Body of pancreas (tissue), 4 donors: ENCODE results near the gene ERVW-1. TPM values are rescaled to one million over a fixed set of nuclear protein-coding genes. Genes with fewer than 3 reads are reported as not detected.
"Not testable (repeated sequence)": the region's sequence is repeated elsewhere in the genome, so short reads cannot be mapped to it uniquely, and the experiment has no call there.

Experiments used
- ATAC-seq: fragments of 150-250 bp; one replicate; pipeline ENCODE4 v1.9.1; 2016
- DNase-seq, 4 donors: peaks; one replicate each; pipeline ENCODE4 v3.0.0-alpha.2; 2019
- H3K27ac ChIP-seq, 4 donors: fragments of 200-600 bp; sonication (generic); 1 replicate in 3 of 4; 2 replicates in 1 of 4; pipeline versions ENCODE4 v1.5.1 to v1.6.1; 2016 to 2019; ENCODE audit warnings: mild to moderate bottlenecking in 1 of 4, mixed read lengths in 1 of 4, moderate library complexity in 1 of 4
- H3K27me3 ChIP-seq, 2 donors: fragments of 200-600 bp; sonication (generic); one replicate each; pipeline ENCODE4 v1.6.0; 2016; ENCODE audit warnings: mild to moderate bottlenecking in 1 of 2
- H3K36me3 ChIP-seq, 2 donors: fragments of 200-600 bp; sonication (generic); replicated peaks in 1 of 2; 2 replicates each; pipeline ENCODE4 v1.5.1; 2016; ENCODE audit warnings: low read depth in 2 of 2; ENCODE audit not compliant: insufficient read depth in 1 of 2
- H3K4me1 ChIP-seq: fragments of 200-600 bp; sonication (generic); one replicate; pipeline ENCODE4 v1.6.0; 2016
- H3K4me3 ChIP-seq, 2 donors: fragments of 200-600 bp; sonication (generic); 1 replicate in 1 of 2; 2 replicates in 1 of 2; pipeline ENCODE4 v1.5.1; 2016 to 2019
- H3K9me3 ChIP-seq, 3 donors: fragments of 200-600 bp; sonication (generic); 1 replicate in 2 of 3; 2 replicates in 1 of 3; pipeline ENCODE4 v1.5.1; 2016
- CTCF ChIP-seq, 7 experiments: fragments of 450-650 bp in 4 of 7; fragments of 200-600 bp in 3 of 7; sonication (generic) in 3 of 7; IDR thresholded peaks; one replicate each; pipeline ENCODE4 v1.5.1; 2016 to 2019; ENCODE audit warnings: antibody characterized with exemption in 7 of 7
- POLR2A ChIP-seq, 3 donors: fragments of 450-650 bp; IDR thresholded peaks; one replicate each; pipeline ENCODE4 v1.6.1; 2016; ENCODE audit warnings: antibody characterized with exemption in 3 of 3, mild to moderate bottlenecking in 2 of 3
- WGBS, 2 donors: methylation state at CpG; one replicate each; pipeline ENCODE4 v1.1.5; 2017; 5-methylcytosine and 5-hydroxymethylcytosine counted together
- intact Hi-C: fragments of 100-400 bp; cut with DNase I; formaldehyde crosslinking; loops from one replicate; pipeline ENCODE4 v1.15.1; 2023
- total RNA-seq, 2 donors: library from RNA; depleted of rRNA; stranded (reverse); fragments of >200 nt; gene quantifications; one replicate each; pipeline ENCODE4 v1.1.0, GENCODE V29; 2016

Gene ERVW-1
- total RNA-seq: not detected

- H3K27me3 ChIP-seq, H3K27ac ChIP-seq, intact Hi-C loops, DNase-seq, H3K36me3 ChIP-seq, H3K9me3 ChIP-seq, H3K4me3 ChIP-seq, ATAC-seq: not testable (repeated sequence)
- peaks cover 14% of the 10 kb centered on the region for H3K4me1 ChIP-seq
- 89 to 94% methylated on average over 11 of the region's 11 CpGs for WGBS, 2 donors
Measured at GRCh38 chr7:92477681-92478080, at the start of gene ERVW-1. Gene ERVW-1 (minus strand): TSS chr7:92477946. CDS start chr7:92470381, 7,565 bp downstream.

GRCh38 chr7:92523110-92523509, 45.4 kb upstream of the ERVW-1 start:
- TF ChIP-seq CTCF (IDR thresholded peaks at IDR 0.05) (no peak), POLR2A (IDR thresholded peaks at IDR 0.05) (no peak)
- H3K9me3 ChIP-seq: no peaks in the 10 kb centered on the region
- ATAC-seq (no peak), DNase-seq (no peak)
- H3K4me1 ChIP-seq: peaks cover 14% of the 10 kb centered on the region
- intact Hi-C loops: no loop called here
- WGBS, 2 donors: 77 to 83% methylated on average over 2 of the region's 2 CpGs
- no peak overlapping the region for H3K4me3 ChIP-seq
- no peak overlapping the region for H3K27ac ChIP-seq
- no peaks in the 10 kb centered on the region for H3K36me3 ChIP-seq
- no peaks in the 10 kb centered on the region for H3K27me3 ChIP-seq

- no peak overlapping the region for H3K4me3 ChIP-seq
- intact Hi-C loops: no loop called here
- DNase-seq: no peak
- H3K9me3 ChIP-seq: no peaks in the 10 kb centered on the region
- ATAC-seq: no peak
- H3K36me3 ChIP-seq: peaks cover 0 to 3% of the 10 kb centered on the region in 2 donors
- H3K27ac ChIP-seq: no peak overlapping the region
- TF ChIP-seq CTCF (IDR thresholded peaks at IDR 0.05): no peak
- no peak for TF ChIP-seq POLR2A (IDR thresholded peaks at IDR 0.05)
- H3K27me3 ChIP-seq: no peaks in the 10 kb centered on the region
- WGBS, 2 donors: 80 to 84% methylated on average over 1 of the region's 1 CpG
- no peaks in the 10 kb centered on the region for H3K4me1 ChIP-seq
Measured at GRCh38 chr7:92520024-92520423, 42.3 kb upstream of the ERVW-1 start.

- DNase-seq: no peak
Measured at GRCh38 chr7:92517631-92518030, 39.9 kb upstream of the ERVW-1 start.

GRCh38 chr7:92513167-92513902, 35.6 kb upstream of the ERVW-1 start:
- Histone ChIP-seq H3K9me3 (no peaks in the 10 kb centered on the region), H3K27me3 (no peaks in the 10 kb centered on the region), H3K27ac (no peak overlapping the region), H3K36me3 (peaks cover 3 to 9% of the 10 kb centered on the region in 2 donors), H3K4me3 (no peak overlapping the region), H3K4me1 (no peaks in the 10 kb centered on the region)
- intact Hi-C loops: no loop called here
- 59 to 69% methylated on average over 3 of the region's 3 CpGs for WGBS, 2 donors
- ATAC-seq (no peak), DNase-seq (no peak)
- TF ChIP-seq POLR2A (IDR thresholded peaks at IDR 0.05) (no peak), CTCF (IDR thresholded peaks at IDR 0.05) (no peak)

More at GRCh38 chr7:92517631-92518030, 39.9 kb upstream of the ERVW-1 start:
- H3K4me1 ChIP-seq: no peaks in the 10 kb centered on the region
- TF ChIP-seq CTCF (IDR thresholded peaks at IDR 0.05): no peak
- TF ChIP-seq POLR2A (IDR thresholded peaks at IDR 0.05): no peak
- 80 to 95% methylated on average over 3 of the region's 3 CpGs for WGBS, 2 donors
- H3K27me3 ChIP-seq: no peaks in the 10 kb centered on the region
- ATAC-seq: no peak
- H3K36me3 ChIP-seq: peaks cover 3 to 6% of the 10 kb centered on the region in 2 donors
- no peaks in the 10 kb centered on the region for H3K9me3 ChIP-seq
- intact Hi-C loops: no loop called here
- no peak overlapping the region for H3K27ac ChIP-seq
- H3K4me3 ChIP-seq: no peak overlapping the region
